ENCODE results near the gene NRXN3.

NRXN3 gene

DNA sequence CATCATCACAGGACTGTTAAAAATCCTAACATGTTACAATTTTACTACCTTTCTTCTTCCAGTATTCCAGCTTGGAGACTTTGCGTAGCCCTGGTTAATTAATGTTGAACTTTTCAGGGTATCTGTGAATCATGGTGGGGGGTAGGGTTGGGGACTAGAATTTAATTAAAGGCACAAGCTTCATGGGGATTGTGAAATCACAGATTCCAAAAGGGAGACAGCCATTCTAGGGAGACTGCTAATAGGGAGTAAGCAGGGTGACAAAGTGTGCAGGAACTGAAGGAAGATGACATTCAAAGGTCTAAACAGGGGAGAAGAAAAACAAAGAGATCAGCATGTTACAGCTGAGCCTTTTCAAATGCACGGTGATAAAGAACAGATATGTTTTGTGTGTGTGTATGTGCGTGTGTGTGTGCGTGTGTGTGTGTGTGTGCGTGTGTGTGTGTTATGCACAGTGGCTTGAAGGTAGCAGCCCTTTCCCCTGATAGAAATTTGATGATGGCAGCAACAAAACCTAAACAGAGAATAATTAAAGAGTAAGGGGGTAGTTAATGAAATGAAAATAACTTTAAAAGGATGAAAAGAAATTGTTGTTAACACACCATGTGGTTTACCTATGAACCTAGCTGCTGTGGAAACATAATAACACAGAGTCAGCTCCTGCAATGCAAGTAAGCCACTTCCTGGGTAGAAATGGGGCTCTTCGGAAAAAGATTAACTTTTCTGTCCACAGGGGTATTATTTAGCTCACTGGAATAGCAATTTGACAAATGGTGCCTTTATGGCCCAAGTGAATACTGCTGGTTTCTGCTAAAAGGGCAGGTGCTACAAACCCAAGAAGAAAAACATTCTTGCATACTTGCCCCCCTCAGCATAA, 1459.5 kb downstream of the NRXN3 start:
- no peak for DNase-seq

DNA sequence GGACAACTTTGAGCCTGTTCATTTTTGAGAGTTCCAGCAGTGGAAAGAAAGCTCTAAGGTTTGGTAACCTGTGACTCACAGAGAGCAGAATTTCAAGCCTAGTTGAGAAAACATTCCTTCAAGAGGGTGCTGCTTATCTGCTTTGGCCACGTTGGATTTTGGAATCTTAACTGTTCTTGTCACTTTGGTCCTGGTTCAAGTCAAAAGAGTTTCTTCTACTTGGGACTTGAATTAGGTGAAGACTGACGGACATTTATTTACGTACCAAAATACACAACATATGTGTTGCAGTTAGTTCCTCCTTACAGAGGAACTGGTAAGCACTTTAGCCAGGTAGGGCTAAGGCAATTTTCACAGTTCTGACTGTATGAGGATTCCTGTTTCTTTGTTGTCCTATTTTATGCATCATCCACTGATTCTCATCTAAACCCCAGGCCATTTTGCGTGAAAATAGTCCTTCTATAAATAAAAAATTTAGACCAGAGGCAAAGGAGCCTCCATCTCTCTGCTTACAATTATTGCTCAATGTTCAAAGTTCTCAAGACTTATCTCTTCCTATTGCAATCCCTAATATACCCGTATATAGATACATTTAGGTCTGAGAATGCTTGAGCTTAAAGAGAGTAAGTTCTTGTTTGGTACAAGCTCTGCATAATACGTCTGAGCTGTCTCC, 1460.3 kb downstream of the NRXN3 start:
- no peak for DNase-seq

DNA sequence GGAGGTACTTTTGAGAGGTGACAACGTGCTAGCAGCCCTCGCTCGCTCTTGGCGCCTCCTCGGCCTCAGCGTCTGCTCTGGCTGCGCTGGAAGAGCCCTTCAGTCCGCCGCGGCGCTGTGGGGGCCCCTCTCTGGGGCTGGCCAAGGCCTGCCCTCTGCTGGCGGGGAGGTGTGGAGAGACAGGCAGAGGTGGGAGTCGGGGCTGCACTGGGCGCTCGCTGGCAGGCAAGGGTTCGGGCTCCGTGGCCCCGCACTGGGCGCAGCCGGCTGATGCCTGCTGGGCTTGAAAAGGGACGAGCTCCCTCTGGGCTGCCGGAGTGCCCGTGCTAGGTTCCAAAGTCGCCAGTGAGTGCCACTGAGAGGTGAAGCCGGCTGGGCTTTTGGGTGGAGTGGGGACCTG, 1461.1 kb downstream of the NRXN3 start:
- no peak for DNase-seq

DNA sequence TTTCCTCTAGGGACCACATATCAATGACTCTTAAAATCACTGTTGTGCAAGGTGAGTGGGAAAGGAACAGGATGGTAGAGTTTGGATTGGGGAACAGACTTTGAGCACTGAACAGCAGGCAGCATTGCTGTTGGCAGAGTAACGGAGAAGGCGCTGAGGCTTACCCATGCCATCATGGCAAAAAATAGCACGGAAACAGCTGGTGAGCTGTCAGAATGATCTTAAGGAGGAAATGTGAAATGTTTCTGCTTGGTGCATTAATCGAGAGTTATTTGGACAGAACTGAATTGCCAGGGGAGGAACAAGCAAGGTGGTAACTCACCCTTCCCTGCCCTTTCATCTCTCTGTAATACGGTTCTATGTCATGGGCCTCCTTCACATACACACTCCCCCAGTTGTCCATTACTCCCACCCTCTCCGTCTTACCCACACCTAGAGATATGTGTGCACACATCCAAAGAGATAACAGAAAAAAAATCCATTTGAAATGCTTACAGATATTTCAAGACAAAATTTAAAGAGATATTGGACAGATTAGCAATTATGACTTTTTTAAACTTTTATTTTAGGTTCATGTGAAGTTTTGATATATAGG, 1468.6 kb downstream of the NRXN3 start:
- no peak for DNase-seq

DNA sequence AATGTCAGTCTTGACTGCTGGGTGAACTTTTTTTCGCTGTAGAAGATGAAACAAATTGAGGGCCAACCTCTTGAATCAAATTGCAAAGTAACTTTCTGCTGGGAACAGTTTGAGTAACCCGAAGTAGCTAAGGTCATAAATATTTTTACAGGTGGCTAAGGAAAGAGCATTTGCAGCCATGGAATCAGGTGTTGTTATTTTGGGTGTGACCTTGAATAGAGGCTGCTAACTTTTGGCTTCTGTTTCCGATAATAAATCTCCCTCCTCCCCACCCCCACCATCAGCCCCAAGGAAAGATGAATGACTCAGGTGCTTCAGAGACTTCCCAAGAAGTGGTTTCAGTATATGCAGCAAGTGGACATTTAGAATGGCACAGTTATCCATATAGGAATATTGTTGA, 1469.4 kb downstream of the NRXN3 start:
- no peak for DNase-seq

DNA sequence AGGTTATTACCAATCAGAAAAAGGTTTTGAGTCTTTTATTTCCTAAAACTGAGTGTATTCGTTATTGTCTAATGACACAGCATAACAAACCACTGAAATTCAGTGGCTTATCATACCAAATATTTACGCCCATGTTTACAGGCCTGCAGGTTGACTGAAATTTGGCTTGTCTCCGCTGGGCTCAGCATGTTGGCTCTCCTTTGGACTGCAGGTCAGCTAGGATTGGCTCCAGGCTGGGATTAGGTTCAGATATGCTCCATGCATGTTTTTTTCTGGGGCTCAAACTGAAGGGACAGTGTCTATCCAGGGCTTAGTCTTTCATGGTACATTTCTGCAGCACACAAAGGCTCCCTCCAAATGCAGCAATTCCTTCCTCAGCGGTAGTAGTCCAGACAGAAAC, 1471.2 kb downstream of the NRXN3 start:
- DNase-seq = no peak

DNA sequence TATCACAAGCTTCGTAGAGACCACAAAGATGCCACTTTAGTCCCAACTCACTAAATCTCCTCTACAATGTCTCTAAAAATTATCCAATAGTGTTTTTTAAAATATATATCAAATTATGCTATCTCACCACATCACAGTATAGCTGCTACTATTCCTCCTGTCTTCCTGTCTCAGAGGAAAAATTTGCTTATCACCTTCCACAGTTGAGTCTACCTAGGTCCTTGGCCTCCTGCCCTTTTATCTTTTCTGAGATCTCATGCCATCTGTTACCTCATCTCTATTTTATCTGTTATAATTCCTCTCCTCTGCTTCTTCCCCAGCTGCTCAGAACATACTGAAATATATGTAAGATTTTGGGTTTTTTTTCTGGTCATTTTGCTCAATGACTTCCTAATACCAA, 1473.0 kb downstream of the NRXN3 start:
- no peak for DNase-seq

DNA sequence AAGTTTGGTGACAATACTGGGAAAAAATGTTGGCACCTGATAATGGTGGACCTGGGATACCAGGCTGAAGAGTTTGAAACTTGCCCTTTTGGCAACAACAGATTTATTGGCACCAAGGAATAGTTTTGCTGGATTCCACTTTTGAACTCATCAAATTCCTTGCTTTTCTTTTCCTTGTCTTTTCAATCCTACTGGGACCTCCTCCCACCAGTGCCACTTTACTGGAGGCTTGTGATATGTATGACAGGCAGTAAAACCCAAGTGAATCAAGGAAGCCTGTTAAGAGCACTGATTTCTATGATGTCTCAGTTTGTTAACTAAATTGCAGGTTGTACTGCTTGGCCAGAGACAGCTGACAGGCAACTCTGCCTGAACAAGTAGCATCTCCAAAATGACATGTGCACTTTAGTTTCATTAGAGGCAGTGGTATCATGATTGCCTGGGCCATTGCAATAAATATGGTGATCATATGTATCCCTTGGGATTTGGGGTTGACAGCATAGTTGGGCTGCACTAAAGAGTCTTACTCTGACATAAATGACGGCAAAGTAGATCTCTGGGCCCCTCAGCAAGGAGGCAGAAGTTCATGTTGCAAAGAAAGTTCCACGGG, 1475.7 kb downstream of the NRXN3 start:
- DNase-seq = no peak

DNA sequence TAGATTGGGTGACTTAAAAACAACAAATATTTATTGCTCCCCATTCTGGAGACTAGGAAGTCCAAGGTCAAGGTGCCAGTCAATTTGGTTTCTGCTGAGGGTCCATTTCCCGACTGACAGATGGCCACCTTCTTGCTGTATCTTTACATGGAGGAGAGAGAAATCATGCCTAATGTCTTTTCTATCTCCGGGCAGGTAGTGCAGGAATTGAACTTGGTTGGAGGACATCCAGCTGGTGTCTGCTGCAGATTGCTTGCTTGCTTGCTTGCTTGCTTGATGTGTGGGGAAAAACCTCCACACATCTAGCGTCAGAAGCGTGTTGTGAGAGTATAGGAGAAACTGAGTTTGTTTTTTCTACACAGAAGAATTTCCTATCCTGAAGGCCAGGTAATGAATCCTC, 1479.7 kb downstream of the NRXN3 start:
- DNase-seq = no peak

DNA sequence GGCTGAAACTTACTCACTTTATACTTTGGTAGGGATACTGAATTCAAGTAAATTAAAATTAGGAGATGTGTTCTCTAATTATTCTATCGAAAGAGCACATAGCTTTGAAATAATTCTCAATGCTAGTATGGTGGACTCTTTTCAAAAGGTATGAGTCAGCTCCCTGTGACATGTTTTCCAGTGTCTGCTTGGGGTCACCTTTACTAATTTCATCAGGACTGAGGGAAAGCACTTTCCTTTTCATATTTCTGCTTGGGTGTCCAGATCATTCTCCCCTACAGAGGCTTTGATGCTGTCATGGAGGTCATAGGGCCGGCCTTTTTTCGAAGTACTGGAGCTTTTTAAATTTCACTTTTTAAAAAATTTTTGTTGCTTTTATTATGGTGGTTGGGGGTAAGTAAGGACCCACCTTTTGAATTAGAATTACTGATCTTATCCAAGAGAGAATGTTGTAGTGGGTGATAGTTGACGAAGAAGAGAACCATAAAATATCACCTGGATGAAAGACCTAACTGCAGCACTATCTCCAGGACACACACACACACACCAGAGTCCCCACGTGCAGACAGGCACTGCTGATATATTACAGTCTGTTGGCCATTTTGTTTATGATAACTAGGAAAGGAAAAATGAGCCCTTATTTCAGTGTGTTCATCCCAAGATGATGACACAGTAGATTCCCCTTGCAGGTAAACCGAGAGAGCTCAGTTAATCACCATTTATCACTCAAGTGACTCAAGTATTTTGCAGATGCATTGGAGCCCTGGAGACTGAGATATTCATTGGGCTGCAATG, 1482.5 kb downstream of the NRXN3 start:
- DNase-seq = no peak

DNA sequence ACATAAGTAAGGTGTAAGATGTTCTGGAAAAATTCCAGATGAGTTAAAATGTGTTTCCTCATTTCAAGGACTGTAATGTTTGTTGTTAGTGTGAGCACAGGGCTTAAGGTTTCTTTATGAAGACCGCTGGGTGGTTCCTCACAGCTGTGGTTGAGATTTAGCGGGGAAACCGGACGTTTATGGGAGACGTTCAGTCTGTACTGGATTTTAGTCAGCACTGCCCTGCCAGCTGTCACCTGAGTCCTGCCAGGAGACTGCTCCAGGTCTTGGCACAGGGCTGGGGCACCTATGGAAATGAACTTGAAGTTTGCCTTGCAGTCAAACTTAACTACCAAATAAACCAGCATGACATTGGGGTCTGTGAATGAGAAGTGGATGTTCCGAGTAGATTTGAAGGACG, 1485.9 kb downstream of the NRXN3 start:
- no peak for DNase-seq

DNA sequence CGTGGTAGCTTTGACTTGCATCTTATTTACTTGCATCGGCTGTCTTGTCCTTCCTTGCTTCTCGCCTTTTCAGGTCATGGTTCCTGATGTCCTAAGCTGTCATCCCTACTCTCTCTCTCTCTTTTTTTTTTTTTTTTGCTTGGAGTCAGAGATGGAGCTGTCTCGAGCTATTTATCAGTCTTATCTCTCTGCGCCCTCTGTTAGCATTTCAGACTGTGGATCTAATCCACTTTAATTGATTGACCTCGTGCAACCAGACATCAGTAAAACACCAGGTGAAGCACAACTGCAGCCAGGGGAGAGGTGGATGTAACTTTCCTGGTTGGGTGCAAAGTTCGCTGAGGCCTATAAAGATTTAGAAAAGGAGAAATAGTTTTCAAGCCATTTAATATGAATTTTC, 1486.3 kb downstream of the NRXN3 start:
- DNase-seq = no peak

DNA sequence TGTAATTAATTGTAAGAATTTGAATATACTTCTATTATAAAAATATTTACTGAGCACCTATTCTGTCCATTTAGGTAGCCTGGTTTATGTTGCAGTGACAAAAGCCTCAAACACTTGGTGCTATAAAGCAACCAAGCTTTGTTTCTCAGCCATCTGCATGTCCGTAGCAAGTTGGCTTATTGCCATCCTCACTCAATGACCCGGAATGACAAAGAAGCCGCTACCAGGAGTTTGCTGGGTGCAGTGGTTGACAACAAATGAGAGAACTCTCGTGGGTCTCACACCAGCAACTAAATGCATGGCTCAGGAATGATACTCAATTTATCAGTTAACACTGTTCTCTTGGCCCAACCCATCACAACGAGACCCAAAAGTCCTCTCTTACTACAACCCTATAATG, 1488.0 kb downstream of the NRXN3 start:
- DNase-seq = no peak

DNA sequence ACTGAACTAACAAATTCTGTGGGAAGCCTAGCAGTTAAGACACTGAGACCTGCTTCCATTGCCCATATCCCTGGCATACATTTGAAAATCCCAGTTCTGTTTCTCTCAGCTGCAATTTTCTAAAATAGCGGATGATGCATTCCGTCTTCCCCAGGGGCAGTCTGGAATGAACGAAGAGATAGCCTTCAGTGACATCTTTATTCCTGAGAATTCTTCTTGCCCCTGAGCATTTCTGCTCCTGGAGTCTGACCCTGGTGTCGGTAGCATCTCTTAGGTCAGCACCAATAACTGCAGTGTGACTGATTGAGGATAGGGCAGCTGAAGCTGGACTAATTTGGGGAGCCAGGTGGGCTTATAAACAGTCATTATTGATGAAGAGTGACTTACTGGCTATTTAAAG, 1488.6 kb downstream of the NRXN3 start:
- DNase-seq = no peak

DNA sequence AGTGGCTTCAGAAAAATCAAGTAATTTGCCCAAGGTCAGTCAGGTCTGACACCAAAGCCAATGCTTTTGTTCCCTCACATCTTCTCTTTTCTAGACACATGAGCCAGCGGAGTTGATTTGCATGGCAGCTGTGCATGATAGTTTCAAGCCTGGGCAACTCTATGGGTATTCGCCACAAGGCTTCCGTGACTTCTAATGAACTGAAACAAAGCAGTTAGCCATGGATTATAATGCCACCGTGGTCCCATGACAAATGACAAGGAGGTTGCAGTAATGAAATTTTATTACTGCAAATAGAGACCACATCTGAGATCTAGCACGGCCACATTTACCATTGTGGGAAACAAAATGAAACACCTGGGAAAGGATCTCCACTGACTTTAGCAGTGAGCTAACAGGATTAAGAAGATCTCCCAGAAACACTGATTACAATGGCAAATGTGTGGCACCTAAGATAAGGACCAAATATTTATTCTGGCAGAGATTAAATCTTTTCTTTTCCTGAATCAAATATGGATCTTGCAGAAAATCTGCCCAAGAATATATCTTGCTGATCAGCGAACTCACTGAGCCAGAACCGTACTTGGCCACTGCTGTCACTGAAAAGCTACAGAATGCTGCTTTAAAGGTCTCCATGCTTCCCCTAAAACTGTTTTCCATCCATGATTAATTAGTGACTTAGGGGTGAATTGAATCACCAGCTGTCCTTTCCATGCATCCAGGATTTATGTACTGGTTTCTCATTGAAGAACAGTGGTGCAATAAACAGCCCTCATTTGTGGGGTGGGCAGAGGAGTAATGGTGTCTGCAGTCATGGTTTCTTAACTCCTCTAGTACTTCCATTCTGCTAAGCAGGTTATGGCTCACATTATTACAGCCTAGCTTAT, 1490.1 kb downstream of the NRXN3 start:
- peak; percentile 11 for DNase-seq

DNA sequence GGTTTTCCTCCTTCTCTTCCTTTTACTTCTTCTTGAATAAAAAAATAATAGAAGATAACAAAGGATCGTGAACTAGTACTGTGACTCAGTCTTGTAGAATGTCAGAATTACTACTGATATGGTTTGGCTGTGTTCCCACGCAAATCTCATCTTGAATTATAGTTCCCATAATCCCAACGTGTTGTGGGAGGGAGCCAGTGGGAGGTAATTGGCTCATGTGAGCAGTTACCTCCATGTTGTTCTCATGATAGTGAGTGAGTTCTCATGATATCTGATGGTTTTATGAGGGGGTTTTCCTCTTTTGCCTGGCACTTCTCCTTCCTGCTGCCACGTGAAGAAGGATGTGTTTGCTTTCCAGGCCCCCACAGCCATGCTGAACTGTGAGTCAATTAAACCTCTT, 1491.6 kb downstream of the NRXN3 start:
- no peak for DNase-seq

DNA sequence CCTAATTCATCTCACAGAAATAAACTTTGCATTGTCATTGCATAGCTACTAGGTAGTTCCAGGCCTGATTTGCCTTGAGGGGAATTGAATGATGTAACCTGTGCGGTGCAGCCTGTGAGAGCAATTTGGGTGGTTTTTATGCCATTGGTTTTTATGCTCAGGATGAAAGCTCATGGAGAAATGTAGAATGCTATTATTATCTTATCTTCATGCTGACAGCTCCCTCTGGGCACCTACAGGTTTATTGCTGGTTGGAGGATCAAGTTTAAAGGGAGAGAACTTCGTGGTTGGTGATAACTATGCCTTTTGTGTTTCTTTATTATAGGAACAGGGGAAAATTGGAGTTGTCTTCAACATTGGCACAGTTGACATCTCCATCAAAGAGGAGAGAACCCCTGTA, 1493.3 kb downstream of the NRXN3 start:
- no peak for DNase-seq

DNA sequence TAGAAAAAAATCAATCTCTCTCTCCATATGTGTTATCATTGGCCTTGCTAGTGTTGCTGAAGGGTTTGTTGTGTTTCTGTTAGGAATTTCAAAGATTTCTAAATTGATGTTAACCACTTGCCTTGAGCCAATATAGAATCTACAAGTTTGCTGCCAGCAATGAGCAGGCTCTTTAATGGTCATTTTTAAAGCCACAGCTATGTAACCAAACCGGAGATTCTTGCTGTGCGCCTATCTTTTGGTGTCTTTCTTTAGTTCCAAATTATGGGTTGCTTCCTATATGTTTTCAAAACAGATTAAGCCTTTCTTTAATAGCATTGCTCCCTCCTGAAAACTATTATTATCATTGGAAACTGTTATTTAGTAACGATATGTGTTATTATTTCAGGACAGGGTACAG, 1495.4 kb downstream of the NRXN3 start:
- no peak for DNase-seq

DNA sequence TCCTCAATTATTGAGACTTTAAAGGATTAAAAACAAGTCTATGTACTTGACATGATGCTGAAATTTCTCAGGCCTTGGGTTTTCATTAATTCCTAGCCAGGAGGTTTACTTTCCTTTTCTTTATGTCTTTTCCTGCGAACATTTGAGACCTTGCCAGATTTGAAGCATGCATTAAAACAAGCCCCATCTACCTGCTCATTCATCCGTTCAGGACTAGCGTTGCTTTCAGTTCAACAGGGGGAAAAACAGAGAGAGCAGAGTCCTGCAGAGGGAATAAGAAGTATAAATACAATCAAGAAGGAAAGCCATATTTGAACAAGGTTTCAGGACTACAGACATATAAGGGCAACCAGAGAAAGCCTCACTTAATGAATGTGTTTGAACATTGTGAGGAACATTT, 1498.8 kb downstream of the NRXN3 start:
- peak; percentile 46 for DNase-seq

DNA sequence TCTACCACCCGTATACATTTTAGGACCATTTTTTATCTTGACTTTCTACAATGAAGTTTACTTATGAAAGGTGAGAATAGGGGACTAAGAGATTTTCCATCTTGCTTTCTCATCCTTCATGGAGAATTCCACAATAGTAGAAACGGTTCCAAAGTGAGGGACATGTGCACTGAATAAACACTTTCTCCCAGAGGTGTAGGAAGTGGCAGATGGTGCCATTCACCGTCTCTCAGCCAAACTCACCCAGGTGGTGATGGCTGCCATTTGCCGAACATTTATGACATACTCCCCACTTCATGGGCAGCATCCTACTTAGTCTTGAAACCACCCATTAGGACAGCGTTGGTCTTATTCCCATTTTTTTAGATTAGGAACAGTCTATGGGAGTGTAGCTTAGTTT, 1500.6 kb downstream of the NRXN3 start:
- DNase-seq = no peak

DNA sequence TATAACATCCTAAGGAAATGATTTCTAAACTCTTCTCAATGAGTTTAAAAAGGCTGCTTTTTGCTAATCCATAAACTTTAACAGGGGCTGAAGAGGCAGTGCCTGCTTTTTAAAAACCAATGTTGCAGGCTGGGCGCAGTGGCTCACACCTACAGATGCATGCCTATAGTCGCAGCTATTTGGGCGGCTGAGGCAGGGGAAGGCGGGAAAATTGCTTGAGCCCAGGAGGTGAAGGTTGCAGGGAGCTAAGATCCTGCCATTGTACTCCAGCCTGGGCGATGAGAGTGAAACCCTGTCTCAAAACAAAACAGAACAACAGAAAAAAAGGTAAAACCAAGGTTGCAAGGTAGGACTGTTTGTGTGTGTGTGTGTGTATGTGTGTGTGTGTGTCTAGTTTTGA, 1509.9 kb downstream of the NRXN3 start:
- DNase-seq = no peak

DNA sequence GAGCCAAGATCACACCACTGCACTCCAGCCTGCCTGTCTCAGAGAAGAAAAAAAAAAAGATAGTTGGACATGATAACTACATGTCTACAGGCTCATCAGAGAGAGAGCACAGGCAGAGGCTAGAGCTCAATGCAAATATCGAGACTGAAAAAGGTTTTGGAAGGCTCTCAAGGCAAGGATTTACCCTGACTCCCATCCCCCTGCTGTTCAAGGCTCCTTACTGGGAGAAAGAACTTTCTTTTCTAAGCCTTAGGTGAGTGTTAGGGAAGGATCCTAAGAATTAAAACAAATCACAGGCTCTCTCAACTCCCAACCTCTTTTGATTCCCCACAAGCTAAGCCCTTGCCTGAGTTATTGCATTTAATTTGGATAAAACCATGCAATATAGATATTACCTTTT, 1516.0 kb downstream of the NRXN3 start:
- DNase-seq = no peak

Data from DMS153 (cell line).